Transverse colon (tissue), 4 donors: ENCODE measurements around the gene SPHK1. TPM values are rescaled to one million over a fixed set of nuclear protein-coding genes. Genes with fewer than 3 reads are reported as not detected.

Experiments used
- DNase-seq: peaks from one replicate; pipeline ENCODE4 v3.0.0-alpha.2; 2019
- H3K27ac ChIP-seq, 4 donors: fragments of 200-600 bp; sonication (generic); 2 replicates each; pipeline ENCODE4 v1.5.1; 2016 to 2018; ENCODE audit warnings: inconsistent platforms in 4 of 4
- H3K27me3 ChIP-seq: fragments of 200-600 bp; sonication (generic); 2 replicates; pipeline ENCODE4 v1.5.1; 2017; ENCODE audit warnings: inconsistent platforms
- H3K36me3 ChIP-seq, 4 donors: fragments of 200-600 bp; sonication (generic); 2 replicates each; pipeline ENCODE4 v1.5.1; 2017 to 2019; ENCODE audit warnings: inconsistent platforms in 4 of 4
- H3K4me1 ChIP-seq, 4 donors: fragments of 200-600 bp; sonication (generic); 2 replicates each; pipeline ENCODE4 v1.5.1; 2017 to 2020; ENCODE audit warnings: inconsistent platforms in 4 of 4
- H3K4me3 ChIP-seq, 4 donors: fragments of 200-600 bp; sonication (generic); 1 replicate in 1 of 4; 2 replicates in 3 of 4; pipeline versions ENCODE4 v1.5.1 to v1.6.1; 2017 to 2019; ENCODE audit warnings: inconsistent platforms in 4 of 4
- H3K9me3 ChIP-seq, 2 donors: fragments of 200-600 bp; sonication (generic); 2 replicates each; pipeline ENCODE4 v1.5.1; 2017 to 2019; ENCODE audit warnings: inconsistent platforms in 2 of 2
- EP300 ChIP-seq: sonication (generic); formaldehyde crosslinking; IDR thresholded peaks from one replicate; pipeline ENCODE4 v1.6.1; 2017; ENCODE audit warnings: antibody characterized with exemption, low read depth
- POLR2A ChIP-seq: fragments of 450-650 bp; IDR thresholded peaks from one replicate; pipeline ENCODE4 v1.6.1; 2016; ENCODE audit warnings: antibody characterized with exemption, mild to moderate bottlenecking, moderate library complexity
- POLR2AphosphoS5 ChIP-seq, 3 donors: sonication (generic); formaldehyde crosslinking; IDR thresholded peaks; one replicate each; pipeline ENCODE4 v1.6.1; 2016; ENCODE audit warnings: antibody characterized with exemption in 3 of 3
- WGBS, 2 donors: methylation state at CpG; one replicate each; pipeline ENCODE4 v1.1.5; 2018; ENCODE audit warnings: low coverage in 1 of 2; 5-methylcytosine and 5-hydroxymethylcytosine counted together
- in situ Hi-C, 4 donors: fragments of 200-750 bp; cut with MboI; loops; one replicate each; pipeline versions ENCODE4 v1.15.0 to v1.15.1; 2017; ENCODE audit warnings: low sequenced_read_pairs in 3 of 4, low pct_ligation_motif_present in 1 of 4, low pct_unique_long_range_greater_than_20kb in 1 of 4
- intact Hi-C: fragments of 100-400 bp; cut with DNase I; formaldehyde crosslinking; loops from one replicate; pipeline ENCODE4 v1.15.1; 2023; ENCODE audit warnings: low total_unique reads
- total RNA-seq, 4 donors: library from RNA; depleted of rRNA; stranded (reverse); fragments of >200 nt; gene quantifications; one replicate each; pipeline ENCODE4 v1.1.0, GENCODE V29; 2016
- TF ChIP-seq, protein P1 (sequence below), 5 experiments: fragments of 200-600 bp in 3 of 5; fragments of 450-650 bp in 2 of 5; sonication (generic) in 3 of 5; IDR thresholded peaks; 1 replicate in 2 of 5; 2 replicates in 3 of 5; pipeline ENCODE4 v1.5.1; 2016 to 2017; ENCODE audit warnings: antibody characterized with exemption in 5 of 5, inconsistent platforms in 3 of 5, mild to moderate bottlenecking in 2 of 5, moderate library complexity in 1 of 5

The SPHK1 gene
- total RNA-seq, 4 donors from 2014 or later, result 4.2 to 16.1 (median 6.8) TPM; not detected in 1

DNA sequence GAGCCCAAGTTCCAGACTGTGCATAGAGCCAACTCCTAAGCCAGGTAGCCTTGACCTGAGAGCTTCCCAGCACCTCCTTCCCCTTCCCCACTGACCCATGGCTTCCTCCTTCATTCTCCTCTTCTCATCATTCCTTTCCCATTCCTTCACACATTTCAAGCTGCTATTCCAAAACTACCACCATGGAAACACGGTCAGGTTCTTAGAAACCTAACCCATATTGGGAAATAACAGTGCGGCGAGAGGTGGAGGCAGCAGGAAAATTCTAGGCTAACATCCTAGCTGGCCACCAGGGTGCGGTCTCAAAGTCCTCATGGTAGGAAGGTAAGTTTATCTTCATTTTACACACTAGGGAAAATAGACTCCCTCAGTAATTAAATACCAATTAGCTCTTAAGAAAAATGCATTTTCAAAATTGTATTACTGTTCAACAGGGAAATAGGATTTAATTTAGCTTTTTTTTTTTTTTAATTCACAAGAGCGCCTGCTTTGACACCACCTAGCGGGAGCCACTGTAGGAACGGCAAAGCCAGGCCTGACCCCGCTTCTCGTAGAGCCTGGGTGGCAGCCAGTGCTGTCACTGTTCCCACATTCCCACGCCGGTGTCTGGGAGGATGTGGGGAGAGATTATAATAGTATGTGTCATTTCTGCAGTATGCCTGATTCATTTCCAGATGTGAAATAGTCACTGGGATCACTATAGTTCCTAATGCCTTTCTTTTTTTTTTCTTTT is 14.0 kb upstream of the SPHK1 start:
- TF ChIP-seq POLR2AphosphoS5 (IDR thresholded peaks at IDR 0.05), result no peak
- TF ChIP-seq, protein P1, sequence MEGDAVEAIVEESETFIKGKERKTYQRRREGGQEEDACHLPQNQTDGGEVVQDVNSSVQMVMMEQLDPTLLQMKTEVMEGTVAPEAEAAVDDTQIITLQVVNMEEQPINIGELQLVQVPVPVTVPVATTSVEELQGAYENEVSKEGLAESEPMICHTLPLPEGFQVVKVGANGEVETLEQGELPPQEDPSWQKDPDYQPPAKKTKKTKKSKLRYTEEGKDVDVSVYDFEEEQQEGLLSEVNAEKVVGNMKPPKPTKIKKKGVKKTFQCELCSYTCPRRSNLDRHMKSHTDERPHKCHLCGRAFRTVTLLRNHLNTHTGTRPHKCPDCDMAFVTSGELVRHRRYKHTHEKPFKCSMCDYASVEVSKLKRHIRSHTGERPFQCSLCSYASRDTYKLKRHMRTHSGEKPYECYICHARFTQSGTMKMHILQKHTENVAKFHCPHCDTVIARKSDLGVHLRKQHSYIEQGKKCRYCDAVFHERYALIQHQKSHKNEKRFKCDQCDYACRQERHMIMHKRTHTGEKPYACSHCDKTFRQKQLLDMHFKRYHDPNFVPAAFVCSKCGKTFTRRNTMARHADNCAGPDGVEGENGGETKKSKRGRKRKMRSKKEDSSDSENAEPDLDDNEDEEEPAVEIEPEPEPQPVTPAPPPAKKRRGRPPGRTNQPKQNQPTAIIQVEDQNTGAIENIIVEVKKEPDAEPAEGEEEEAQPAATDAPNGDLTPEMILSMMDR (IDR thresholded peaks at IDR 0.05), result peak in 3 of 5 experiments; percentile 17 to 38 (median 26)
- no peaks in the 10 kb centered on the region for H3K9me3 ChIP-seq
- 52 to 58% methylated on average over 8 to 11 of the region's 11 CpGs for WGBS, 2 donors
- in situ Hi-C loops, result no loop called here
- H3K4me1 ChIP-seq, result peaks cover 0 to 4% (median 0%) of the 10 kb centered on the region in 4 donors
- no peaks in the 10 kb centered on the region for H3K27me3 ChIP-seq
- H3K27ac ChIP-seq, result peak overlapping the region in 3 of 4 donors; percentile 28 to 51 (median 45)
- intact Hi-C loops, result no loop called here
- no peak overlapping the region for H3K4me3 ChIP-seq
- H3K36me3 ChIP-seq, result no peaks in the 10 kb centered on the region
- DNase-seq, result peak; percentile 54

DNA sequence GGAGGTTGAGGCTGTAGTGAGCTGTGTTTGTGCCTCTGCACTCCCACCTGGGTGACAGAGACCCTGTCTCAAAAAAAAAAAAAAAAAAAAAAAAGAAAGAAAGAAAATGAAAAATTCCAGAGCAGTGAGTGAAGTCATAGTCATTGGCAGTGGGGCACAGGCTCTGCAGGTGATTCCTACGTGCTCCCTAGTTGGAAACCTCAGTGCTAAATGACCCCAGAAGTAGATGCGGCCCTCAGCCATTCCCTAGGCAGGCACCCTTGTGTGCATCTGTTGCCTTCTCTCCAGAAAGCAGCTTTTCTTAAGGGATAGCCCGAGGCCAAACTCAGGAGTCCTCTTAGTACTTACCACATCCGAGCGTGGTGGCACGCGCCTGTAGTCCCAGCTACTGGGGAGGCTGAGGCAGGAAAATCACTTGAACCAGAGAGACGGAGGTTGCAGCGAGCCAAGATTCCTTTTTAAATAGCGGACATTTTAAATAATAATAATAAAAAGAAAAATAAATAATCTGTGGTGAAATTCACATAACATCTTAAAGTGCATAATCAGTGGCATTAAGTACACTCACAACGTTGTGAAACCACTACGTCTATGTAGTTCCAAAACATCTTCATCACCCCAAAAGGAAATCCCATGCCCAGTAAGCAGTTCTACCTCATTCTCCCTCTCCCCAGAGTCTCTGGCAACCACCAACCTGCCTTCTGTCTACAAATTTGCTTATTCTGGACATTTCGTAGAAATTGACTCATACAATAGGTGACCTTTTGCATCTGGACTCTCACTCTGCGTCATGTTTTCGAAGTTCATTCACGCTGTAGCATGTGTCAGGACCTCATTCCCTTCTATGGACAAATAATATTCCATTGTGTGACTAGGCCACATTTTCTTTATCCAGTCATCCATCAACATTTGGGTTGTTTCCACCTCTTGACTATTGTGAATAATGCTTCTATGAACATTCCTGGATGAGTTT is 12.5 kb upstream of the SPHK1 start:
- H3K27ac ChIP-seq, result no peak overlapping the region
- WGBS, 2 donors, result 90 to 94% methylated on average over 6 to 16 of the region's 16 CpGs
- in situ Hi-C loops, result no loop called here
- H3K27me3 ChIP-seq, result no peaks in the 10 kb centered on the region
- no peak overlapping the region for H3K4me3 ChIP-seq
- no peaks in the 10 kb centered on the region for H3K36me3 ChIP-seq
- TF ChIP-seq POLR2A, result no peak
- TF ChIP-seq POLR2AphosphoS5 (IDR thresholded peaks at IDR 0.05), result no peak
- no peak for TF ChIP-seq EP300
- TF ChIP-seq, protein P1 (IDR thresholded peaks at IDR 0.05), result no peak
- peaks cover 0 to 4% (median 0%) of the 10 kb centered on the region in 4 donors for H3K4me1 ChIP-seq
- DNase-seq, result no peak
- no peaks in the 10 kb centered on the region for H3K9me3 ChIP-seq
- intact Hi-C loops, result no loop called here

DNA sequence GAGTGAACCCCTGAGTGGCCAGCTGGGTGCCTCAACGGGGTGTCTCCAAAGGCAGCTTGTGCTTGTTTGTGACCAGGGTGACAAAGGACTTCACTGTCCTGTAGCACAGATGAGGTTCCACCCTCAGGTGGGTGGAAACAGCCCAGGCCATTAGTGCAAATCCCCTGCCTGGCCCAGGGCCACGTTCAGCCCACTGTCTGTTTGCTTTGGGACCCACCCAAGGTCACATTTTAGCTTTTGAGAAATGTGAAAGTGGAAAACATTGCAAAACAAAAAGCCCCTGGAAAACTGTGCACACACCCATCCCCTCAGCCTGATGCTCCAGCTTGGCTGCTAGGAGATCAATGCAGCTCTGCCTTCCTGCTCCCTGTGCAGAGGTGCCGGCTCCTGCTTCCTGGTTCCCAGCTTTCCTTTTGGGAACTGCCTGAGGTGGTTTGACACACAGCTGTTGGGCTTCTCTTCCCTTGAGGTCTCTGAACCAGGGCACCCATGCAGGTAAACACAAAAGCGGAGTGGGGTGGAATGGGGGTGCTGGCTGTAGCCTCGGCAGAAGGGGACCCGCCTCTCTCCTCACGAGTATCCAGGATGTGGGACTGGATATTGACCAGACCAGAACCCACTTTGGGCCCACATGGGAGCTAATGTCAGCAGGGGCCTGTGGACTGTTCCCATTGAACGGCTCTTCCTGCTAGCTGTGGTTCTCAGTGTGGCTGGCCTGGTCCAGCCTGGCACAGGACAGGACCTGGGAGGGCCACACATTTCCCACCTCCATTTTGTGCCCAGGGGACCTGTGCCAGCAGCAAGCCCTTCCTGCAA is 7.9 kb upstream of the SPHK1 start:
- peak overlapping the region in 1 of 4 donors; percentile 3 for H3K27ac ChIP-seq
- H3K9me3 ChIP-seq, result no peaks in the 10 kb centered on the region
- no peaks in the 10 kb centered on the region for H3K4me1 ChIP-seq
- H3K4me3 ChIP-seq, result no peak overlapping the region
- TF ChIP-seq POLR2A, result no peak
- no peak for TF ChIP-seq EP300
- TF ChIP-seq POLR2AphosphoS5 (IDR thresholded peaks at IDR 0.05), result no peak
- TF ChIP-seq, protein P1 (IDR thresholded peaks at IDR 0.05), result no peak
- H3K36me3 ChIP-seq, result no peaks in the 10 kb centered on the region
- no peak for DNase-seq
- in situ Hi-C loops, result no loop called here
- WGBS, 2 donors, result 33 to 58% methylated on average over 1 to 8 of the region's 8 CpGs
- intact Hi-C loops, result no loop called here
- no peaks in the 10 kb centered on the region for H3K27me3 ChIP-seq
